Endothelial cell of umbilical vein (primary cell): ENCODE results near the gene KLHL26.

Experiments
- CTCF ChIP-seq, 2 donors: IDR thresholded peaks; 1 replicate in 1 of 2; 2 replicates in 1 of 2; pipeline ENCODE4 v1.5.1; 2011; ENCODE audit warnings: low read length in 2 of 2, mild to moderate bottlenecking in 2 of 2, moderate library complexity in 2 of 2, control low read depth in 1 of 2, inconsistent platforms in 1 of 2, low read depth in 1 of 2; ENCODE audit not compliant: insufficient read depth in 1 of 2; ENCODE audit errors: extremely low read depth in 1 of 2
- EZH2 ChIP-seq: IDR thresholded peaks from 2 replicates; pipeline ENCODE4 v1.6.1; 2012; ENCODE audit warnings: borderline replicate concordance, low read depth, mild to moderate bottlenecking, moderate library complexity, low read length, inconsistent platforms; ENCODE audit not compliant: severe bottlenecking
- FOS ChIP-seq: IDR thresholded peaks from 2 replicates; pipeline ENCODE4 v1.6.1; 2011; ENCODE audit warnings: mild to moderate bottlenecking, low read length, moderate library complexity, borderline replicate concordance; ENCODE audit not compliant: insufficient read depth
- GATA2 ChIP-seq: IDR thresholded peaks from 2 replicates; pipeline ENCODE4 v1.7.0; 2011; ENCODE audit warnings: low read depth, mild to moderate bottlenecking, moderate library complexity, mixed read lengths, low read length; ENCODE audit not compliant: insufficient read length, insufficient read depth
- JUN ChIP-seq: IDR thresholded peaks from 2 replicates; pipeline ENCODE4 v1.6.1; 2011; ENCODE audit warnings: borderline replicate concordance, low read depth; ENCODE audit not compliant: insufficient read length, insufficient read depth
- MAX ChIP-seq: IDR thresholded peaks from 2 replicates; pipeline ENCODE4 v1.6.1; 2011; ENCODE audit not compliant: insufficient read depth, insufficient read length
- MYC ChIP-seq: IDR thresholded peaks from one replicate; pipeline ENCODE4 v1.6.1; 2011; ENCODE audit warnings: mild to moderate bottlenecking, low read depth, low read length
- POLR2A ChIP-seq: IDR thresholded peaks from 2 replicates; pipeline ENCODE4 v1.6.1; 2012; ENCODE audit warnings: low read depth, mild to moderate bottlenecking, control low read depth, low read length
- POLR2AphosphoS5 ChIP-seq: IDR thresholded peaks from 2 replicates; pipeline ENCODE4 v1.6.1; 2012; ENCODE audit warnings: low read depth, mild to moderate bottlenecking, control low read depth, low read length, moderate library complexity; ENCODE audit not compliant: insufficient read depth

GRCh38 chr19:18715416-18715815, 78.6 kb downstream of the KLHL26 start:
- TF ChIP-seq CTCF (IDR thresholded peaks at IDR 0.05; ENCODE audit: extremely low read depth in 1 of 2, insufficient read depth in 1 of 2, low read depth in 1 of 2, low read length in 2 of 2), result no peak
- no peak for TF ChIP-seq POLR2A
- TF ChIP-seq EZH2, result no peak
- TF ChIP-seq MAX, result no peak
- no peak for TF ChIP-seq POLR2AphosphoS5
- TF ChIP-seq JUN, result no peak
- TF ChIP-seq FOS, result no peak
- no peak for TF ChIP-seq MYC
- no peak for TF ChIP-seq GATA2
